Fibroblast of the aortic adventitia (primary cell): ENCODE measurements around the gene HOXC11. TPM values are rescaled to one million over a fixed set of nuclear protein-coding genes. Genes with fewer than 3 reads are reported as not detected.

Experiments used
- DNase-seq: peaks from one replicate; pipeline ENCODE4 v3.0.0-alpha.2; 2010; ENCODE audit warnings: low read depth
- H3K4me3 ChIP-seq: 2 replicates; pipeline ENCODE4 v1.5.1; 2011; ENCODE audit warnings: low read depth, mild to moderate bottlenecking, control low read depth, low read length, moderate library complexity
- total RNA-seq: library from RNA; depleted of rRNA; stranded (reverse); fragments of >200 nt; gene quantifications from 2 replicates; pipeline ENCODE4 v1.2.3, GENCODE V29; 2012; ENCODE audit warnings: low replicate concordance
- TF ChIP-seq, protein P1 (sequence below): IDR thresholded peaks from 2 replicates; pipeline ENCODE4 v1.5.1; 2011; ENCODE audit warnings: mild to moderate bottlenecking, low read length, control low read depth, inconsistent platforms; ENCODE audit not compliant: insufficient read depth

Gene HOXC11
- total RNA-seq, 1 donor, result not detected

DNA sequence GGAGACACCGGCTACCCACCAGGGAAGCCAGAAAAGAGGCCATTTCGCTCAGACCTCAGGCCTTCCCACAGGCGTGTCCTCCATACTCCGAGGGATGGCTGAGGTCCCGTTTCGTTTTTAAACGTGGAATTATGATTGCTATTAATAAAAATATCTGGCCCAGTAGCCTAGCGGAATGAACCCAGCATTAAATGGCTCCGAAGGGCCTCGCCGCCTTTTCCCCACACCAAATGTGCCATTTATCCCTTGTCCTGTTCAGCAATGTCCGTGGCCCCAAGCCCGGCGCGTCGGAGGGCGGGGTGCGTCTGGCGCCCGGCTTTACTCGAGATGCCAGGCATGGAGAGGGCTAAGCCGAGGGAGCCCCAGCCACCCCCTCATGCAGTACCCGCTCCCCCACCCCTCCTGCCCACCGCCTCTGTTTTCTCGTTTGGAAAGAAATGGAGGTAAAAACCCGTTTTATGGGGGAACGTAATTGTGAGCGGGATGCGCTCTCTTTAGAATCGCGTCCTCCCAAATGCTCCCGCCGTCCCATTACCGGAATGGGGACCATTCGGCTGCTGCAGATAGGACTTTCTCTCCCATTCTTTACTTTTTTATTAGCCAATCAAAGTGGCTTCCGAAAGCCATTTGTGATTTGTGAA is 41.6 kb downstream of the HOXC11 start:
- no peak for DNase-seq

DNA sequence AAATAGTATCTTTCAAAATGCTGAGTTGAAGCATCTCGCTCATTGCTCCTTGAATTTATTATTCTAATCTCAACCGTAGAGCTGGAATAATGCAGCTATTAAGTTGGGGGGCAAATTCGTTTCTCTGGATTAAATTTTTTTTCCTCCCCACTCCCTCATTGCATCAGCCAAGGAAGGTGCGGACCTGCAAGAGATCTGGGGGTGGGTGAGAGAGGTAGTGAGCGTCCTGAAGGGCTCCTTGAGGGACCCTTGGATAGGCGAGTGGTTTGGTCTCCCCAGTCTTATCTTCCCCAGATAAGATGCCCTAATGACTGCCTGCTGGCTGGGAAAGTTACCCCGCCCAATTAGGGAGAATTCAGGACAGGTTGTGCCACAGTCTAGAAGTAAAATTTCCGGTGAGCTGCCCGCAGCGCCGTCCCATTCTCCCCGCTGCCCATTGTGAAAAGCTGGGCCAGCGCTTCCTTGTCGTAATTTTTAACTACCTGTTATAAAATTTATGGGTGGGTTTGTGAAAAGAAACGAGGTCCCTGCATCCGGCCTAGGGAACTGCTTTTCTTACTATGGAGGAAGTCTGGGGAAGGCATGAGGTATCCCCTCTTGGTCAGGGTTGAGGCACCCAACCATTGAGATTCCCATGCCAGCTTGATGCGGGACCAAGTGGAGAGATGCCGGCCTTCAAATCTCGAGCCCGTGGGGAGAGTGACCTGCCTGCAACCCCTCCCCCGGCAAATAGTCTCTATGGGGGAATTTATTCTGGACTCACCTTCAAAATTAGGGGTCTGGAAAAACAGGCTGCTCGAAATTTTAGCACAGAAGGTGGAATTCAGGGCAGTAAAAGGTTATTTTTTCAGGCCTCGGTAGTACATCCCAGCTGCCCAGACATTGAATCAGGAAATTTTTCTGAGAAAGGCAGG is 42.3 kb downstream of the HOXC11 start:
- no peak overlapping the region for H3K4me3 ChIP-seq
- no peak for DNase-seq
- TF ChIP-seq, protein P1, sequence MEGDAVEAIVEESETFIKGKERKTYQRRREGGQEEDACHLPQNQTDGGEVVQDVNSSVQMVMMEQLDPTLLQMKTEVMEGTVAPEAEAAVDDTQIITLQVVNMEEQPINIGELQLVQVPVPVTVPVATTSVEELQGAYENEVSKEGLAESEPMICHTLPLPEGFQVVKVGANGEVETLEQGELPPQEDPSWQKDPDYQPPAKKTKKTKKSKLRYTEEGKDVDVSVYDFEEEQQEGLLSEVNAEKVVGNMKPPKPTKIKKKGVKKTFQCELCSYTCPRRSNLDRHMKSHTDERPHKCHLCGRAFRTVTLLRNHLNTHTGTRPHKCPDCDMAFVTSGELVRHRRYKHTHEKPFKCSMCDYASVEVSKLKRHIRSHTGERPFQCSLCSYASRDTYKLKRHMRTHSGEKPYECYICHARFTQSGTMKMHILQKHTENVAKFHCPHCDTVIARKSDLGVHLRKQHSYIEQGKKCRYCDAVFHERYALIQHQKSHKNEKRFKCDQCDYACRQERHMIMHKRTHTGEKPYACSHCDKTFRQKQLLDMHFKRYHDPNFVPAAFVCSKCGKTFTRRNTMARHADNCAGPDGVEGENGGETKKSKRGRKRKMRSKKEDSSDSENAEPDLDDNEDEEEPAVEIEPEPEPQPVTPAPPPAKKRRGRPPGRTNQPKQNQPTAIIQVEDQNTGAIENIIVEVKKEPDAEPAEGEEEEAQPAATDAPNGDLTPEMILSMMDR, result no peak

More for the DNA sequence above, 41.6 kb downstream of the HOXC11 start:
- TF ChIP-seq, protein P1, result no peak
- H3K4me3 ChIP-seq, result no peak overlapping the region

DNA sequence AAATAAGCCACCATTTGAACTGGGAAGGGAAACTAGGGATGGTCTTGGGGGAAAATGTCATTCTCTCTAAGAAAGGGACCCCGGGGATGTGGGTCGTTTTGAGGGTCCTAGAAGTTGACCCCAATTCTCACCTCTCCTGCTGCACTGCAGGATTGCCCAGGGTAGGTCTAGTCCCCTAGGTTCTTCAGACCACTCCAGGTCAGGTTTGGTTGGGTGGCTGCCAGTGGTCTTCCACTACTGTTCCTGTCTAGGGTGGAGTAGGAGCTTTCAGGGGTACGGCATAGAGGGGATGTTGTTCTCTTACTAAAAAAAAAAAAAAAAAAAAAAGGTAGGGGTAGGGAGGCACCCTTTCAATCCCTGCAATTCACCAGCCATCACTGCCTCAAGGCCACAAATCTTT is 43.1 kb downstream of the HOXC11 start:
- TF ChIP-seq, protein P1, result no peak
- H3K4me3 ChIP-seq, result no peak overlapping the region
- DNase-seq, result no peak

DNA sequence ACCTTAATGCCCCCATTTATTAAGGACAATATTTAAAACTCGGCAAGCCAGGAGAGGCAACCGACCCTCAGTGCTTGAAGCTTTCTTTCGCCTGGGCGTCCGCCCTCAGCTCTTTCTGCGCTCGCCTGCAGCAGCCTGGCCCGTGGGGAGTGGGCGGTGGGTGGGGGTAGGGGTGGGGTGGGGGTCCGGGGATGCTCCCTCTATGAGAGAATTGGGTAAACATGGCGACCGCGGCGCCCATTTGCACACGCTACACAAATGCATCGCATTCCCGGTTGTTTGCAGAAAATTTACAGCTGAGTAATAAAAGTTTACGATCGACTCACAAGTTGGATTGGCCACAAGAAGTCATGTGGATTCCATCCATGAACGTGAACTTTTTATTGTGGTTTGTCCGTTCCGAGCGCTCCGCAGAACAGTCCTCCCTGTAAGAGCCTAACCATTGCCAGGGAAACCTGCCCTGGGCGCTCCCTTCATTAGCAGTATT is 43.6 kb downstream of the HOXC11 start:
- peak; percentile 42 for DNase-seq
- H3K4me3 ChIP-seq, result peak overlapping the region; percentile 28
- TF ChIP-seq, protein P1, result no peak

DNA sequence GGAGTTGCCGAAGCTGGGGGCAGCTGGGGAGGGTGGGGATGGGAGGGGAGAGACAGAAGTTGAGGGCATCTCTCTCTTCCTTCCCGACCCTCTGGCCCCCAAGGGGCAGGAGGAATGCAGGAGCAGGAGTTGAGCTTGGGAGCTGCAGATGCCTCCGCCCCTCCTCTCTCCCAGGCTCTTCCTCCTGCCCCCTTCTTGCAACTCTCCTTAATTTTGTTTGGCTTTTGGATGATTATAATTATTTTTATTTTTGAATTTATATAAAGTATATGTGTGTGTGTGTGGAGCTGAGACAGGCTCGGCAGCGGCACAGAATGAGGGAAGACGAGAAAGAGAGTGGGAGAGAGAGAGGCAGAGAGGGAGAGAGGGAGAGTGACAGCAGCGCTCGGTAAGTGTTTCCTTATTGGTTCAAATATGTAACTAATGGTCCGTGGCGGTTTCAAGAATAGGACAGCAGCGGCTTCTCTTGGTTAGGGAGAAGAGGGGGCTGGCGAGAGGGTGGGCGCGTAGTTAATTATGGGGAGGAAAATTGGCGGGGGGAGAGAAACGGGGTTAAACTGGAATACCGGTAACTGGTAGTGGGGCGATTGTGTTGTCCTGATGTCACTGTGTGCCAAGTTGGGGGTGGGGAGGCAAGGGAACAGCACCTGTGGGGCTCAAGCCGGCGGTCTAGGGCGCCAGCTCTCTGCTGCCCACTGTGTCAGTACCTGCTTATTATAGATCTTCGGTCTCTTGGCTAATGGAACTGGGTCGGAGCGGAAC is 44.3 kb downstream of the HOXC11 start:
- DNase-seq, result no peak
- TF ChIP-seq, protein P1, result peak; percentile 15
- peak overlapping the region; percentile 58 for H3K4me3 ChIP-seq

DNA sequence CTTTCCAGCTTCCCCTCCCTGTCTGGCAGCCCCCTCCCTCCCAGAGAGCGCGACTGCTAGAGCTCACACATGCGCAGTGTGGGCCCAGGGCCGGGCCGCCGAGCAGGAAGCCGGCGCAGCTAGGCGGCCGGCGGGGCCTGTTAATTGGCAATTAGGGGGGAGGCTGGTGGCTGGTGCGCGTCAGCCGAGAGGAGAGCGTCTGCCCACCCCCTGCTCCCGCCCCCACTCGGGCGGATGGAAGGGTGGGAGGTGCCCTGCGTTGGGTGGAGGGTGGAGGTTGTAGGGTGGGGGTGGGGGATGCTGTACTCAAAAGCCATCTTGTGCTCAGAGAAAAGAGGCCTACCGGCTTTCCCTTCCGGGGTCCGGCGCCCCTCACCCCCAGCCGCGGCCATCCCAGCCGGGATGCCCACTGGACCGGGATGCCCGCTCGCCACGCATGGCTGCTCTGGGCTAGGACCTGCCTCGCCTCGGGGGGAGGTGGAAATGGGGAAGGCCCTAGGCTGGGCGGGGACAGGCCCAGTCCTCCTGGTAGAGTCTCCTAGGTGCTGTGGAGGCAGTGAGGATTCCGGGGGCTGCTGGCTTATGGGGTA is 45.0 kb downstream of the HOXC11 start:
- TF ChIP-seq, protein P1, result no peak
- peak; percentile 62 for DNase-seq
- H3K4me3 ChIP-seq, result peak overlapping the region; percentile 58
